Measurements from ENCODE around the gene RET.

The RET gene

GRCh38 chr10:43134126-43134905, 57.4 kb downstream of the RET start (continued):
- TF ChIP-seq REST (tag by site-specific recombination; IDR thresholded peaks at IDR 0.05) (no peak), CTCF (tag by site-specific recombination; IDR thresholded peaks at IDR 0.05) (no peak), ZSCAN5A (tag by site-specific recombination; IDR thresholded peaks at IDR 0.05) (no peak), ZNF223 (tag by site-specific recombination; IDR thresholded peaks at IDR 0.05) (no peak)

GRCh38 chr10:43135064-43135463, 58.2 kb downstream of the RET start:
- no peak for TF ChIP-seq ZNF404 (tag by site-specific recombination; IDR thresholded peaks at IDR 0.05)
- TF ChIP-seq ZFHX2 (tag by site-specific recombination; conservative IDR thresholded peaks at IDR 0.05): no peak
- no peak for TF ChIP-seq ZNF48 (tag by site-specific recombination; IDR thresholded peaks at IDR 0.05)
- TF ChIP-seq ZSCAN16 (tag by site-specific recombination; IDR thresholded peaks at IDR 0.05): no peak
- no peak for TF ChIP-seq REST (tag by site-specific recombination; IDR thresholded peaks at IDR 0.05)
- no peak for TF ChIP-seq INSM2 (tag by site-specific recombination; IDR thresholded peaks at IDR 0.05)
- no peak for TF ChIP-seq ZBTB44 (tag by site-specific recombination; IDR thresholded peaks at IDR 0.05)
- no peak for TF ChIP-seq ZNF426 (tag by site-specific recombination; IDR thresholded peaks at IDR 0.05)
- no peak for TF ChIP-seq ZNF660 (tag by site-specific recombination; IDR thresholded peaks at IDR 0.05)
- TF ChIP-seq ZNF146 (tag by site-specific recombination; IDR thresholded peaks at IDR 0.05): no peak
- no peak for TF ChIP-seq MEIS1 (CRISPR knock-in tag; IDR thresholded peaks at IDR 0.05; ENCODE audit: borderline replicate concordance)
- no peak for TF ChIP-seq ZNF335 (tag by site-specific recombination; conservative IDR thresholded peaks at IDR 0.05)
- TF ChIP-seq ATF2 (tag by site-specific recombination; IDR thresholded peaks at IDR 0.05; ENCODE audit: low read depth): no peak
- no peak for TF ChIP-seq ZBTB48 (tag by site-specific recombination; IDR thresholded peaks at IDR 0.05)
- Histone ChIP-seq H3K4me3 (ENCODE audit: low read depth, low read length) (no peak overlapping the region), H3K9me3 (ENCODE audit: control insufficient read depth, insufficient read depth, low read depth, low read length) (no peaks in the 10 kb centered on the region), H3K36me3 (ENCODE audit: control insufficient read depth in 2 of 2, insufficient read depth in 1 of 2, low read length in 2 of 2) (no peaks in the 10 kb centered on the region), H3K4me1 (ENCODE audit: control insufficient read depth, insufficient read depth, low read length) (peaks cover 2% of the 10 kb centered on the region), H3K27ac (ENCODE audit: extremely low read depth, low read depth, low read length) (no peak overlapping the region)
- ChIA-PET POLR2A (no interaction called here), CTCF (interaction anchor here (0.6 kb wide), 1 partner anchor 10 kb away, joined by 3 read pairs; no protein-coding TSS in a partner anchor)

All from HEK293 (cell line).